Panc1 (cell line): ENCODE measurements around the gene AGBL1.

ENCODE experiments used
- POLR2AphosphoS5 ChIP-seq: IDR thresholded peaks from 2 replicates; pipeline ENCODE4 v1.6.1; 2012; ENCODE audit warnings: mild to moderate bottlenecking, low read depth, low read length, moderate library complexity
- TCF7L2 ChIP-seq: IDR thresholded peaks from 2 replicates; pipeline ENCODE4 v1.6.1; 2011; ENCODE audit warnings: mild to moderate bottlenecking, low read depth, low read length, inconsistent platforms
- TF ChIP-seq, protein P1 (sequence below): fragments of 450-650 bp; IDR thresholded peaks from 2 replicates; pipeline ENCODE4 v1.5.1; 2017; ENCODE audit warnings: mild to moderate bottlenecking
- TF ChIP-seq, protein P2 (sequence below), 2 experiments: IDR thresholded peaks; 2 replicates each; pipeline ENCODE4 v1.6.1; 2011 to 2012; ENCODE audit warnings: low read depth in 2 of 2, control low read depth in 1 of 2, low read length in 1 of 2, mild to moderate bottlenecking in 1 of 2, moderate library complexity in 1 of 2; ENCODE audit not compliant: insufficient read depth in 1 of 2

DNA sequence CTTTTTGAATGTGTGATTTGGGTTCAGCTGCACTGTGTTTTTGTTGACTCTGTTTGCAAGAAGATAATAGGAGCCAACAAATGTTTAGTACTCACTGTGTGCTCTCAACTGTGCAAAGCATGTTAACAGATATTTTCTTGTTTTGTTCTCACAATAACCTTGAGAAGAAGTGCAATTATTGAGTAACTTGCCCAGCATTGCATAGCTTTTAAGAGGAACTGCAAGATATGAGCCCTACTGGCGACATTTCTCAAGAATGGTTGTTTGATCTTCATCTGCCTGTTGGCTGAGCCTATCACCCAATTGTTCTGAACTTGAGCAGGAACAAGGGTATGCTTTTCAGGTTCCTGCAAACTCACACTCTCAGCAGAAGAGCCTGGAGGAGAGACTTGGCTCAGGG lies 43.4 kb upstream of the AGBL1 start:
- TF ChIP-seq, protein P1, sequence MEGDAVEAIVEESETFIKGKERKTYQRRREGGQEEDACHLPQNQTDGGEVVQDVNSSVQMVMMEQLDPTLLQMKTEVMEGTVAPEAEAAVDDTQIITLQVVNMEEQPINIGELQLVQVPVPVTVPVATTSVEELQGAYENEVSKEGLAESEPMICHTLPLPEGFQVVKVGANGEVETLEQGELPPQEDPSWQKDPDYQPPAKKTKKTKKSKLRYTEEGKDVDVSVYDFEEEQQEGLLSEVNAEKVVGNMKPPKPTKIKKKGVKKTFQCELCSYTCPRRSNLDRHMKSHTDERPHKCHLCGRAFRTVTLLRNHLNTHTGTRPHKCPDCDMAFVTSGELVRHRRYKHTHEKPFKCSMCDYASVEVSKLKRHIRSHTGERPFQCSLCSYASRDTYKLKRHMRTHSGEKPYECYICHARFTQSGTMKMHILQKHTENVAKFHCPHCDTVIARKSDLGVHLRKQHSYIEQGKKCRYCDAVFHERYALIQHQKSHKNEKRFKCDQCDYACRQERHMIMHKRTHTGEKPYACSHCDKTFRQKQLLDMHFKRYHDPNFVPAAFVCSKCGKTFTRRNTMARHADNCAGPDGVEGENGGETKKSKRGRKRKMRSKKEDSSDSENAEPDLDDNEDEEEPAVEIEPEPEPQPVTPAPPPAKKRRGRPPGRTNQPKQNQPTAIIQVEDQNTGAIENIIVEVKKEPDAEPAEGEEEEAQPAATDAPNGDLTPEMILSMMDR, result no peak
- TF ChIP-seq, protein P2, sequence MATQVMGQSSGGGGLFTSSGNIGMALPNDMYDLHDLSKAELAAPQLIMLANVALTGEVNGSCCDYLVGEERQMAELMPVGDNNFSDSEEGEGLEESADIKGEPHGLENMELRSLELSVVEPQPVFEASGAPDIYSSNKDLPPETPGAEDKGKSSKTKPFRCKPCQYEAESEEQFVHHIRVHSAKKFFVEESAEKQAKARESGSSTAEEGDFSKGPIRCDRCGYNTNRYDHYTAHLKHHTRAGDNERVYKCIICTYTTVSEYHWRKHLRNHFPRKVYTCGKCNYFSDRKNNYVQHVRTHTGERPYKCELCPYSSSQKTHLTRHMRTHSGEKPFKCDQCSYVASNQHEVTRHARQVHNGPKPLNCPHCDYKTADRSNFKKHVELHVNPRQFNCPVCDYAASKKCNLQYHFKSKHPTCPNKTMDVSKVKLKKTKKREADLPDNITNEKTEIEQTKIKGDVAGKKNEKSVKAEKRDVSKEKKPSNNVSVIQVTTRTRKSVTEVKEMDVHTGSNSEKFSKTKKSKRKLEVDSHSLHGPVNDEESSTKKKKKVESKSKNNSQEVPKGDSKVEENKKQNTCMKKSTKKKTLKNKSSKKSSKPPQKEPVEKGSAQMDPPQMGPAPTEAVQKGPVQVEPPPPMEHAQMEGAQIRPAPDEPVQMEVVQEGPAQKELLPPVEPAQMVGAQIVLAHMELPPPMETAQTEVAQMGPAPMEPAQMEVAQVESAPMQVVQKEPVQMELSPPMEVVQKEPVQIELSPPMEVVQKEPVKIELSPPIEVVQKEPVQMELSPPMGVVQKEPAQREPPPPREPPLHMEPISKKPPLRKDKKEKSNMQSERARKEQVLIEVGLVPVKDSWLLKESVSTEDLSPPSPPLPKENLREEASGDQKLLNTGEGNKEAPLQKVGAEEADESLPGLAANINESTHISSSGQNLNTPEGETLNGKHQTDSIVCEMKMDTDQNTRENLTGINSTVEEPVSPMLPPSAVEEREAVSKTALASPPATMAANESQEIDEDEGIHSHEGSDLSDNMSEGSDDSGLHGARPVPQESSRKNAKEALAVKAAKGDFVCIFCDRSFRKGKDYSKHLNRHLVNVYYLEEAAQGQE (IDR thresholded peaks at IDR 0.05; ENCODE audit: insufficient read depth in 1 of 2, low read depth in 2 of 2, low read length in 1 of 2), result no peak
- TF ChIP-seq POLR2AphosphoS5 (no peak), TCF7L2 (no peak)
